Right forelimb (tissue), 1 donor: ENCODE measurements around the gene MEIKIN.
"Not testable (repeated sequence)": the region's sequence is repeated elsewhere in the genome, so short reads cannot be mapped to it uniquely, and the experiment has no call there.

Source experiments
- DNase-seq: peaks from one replicate; pipeline ENCODE4 v3.0.0-alpha.2; 2018

Gene MEIKIN

GRCh38 chr5:131902266-131902665 lies 43.2 kb downstream of the MEIKIN start:
- DNase-seq = not testable (repeated sequence)

- DNase-seq = no peak
Measured at GRCh38 chr5:131899686-131900085, 45.8 kb downstream of the MEIKIN start.

GRCh38 chr5:131883984-131884383 lies 61.5 kb downstream of the MEIKIN start:
- DNase-seq = no peak

GRCh38 chr5:131879705-131880104 lies 65.8 kb downstream of the MEIKIN start:
- no peak for DNase-seq

GRCh38 chr5:131877873-131878272 lies 67.6 kb downstream of the MEIKIN start:
- no peak for DNase-seq

- not testable (repeated sequence) for DNase-seq
Measured at GRCh38 chr5:131871251-131871650, 74.2 kb downstream of the MEIKIN start.

- no peak for DNase-seq
Measured at GRCh38 chr5:131867524-131867923, 77.9 kb downstream of the MEIKIN start.

GRCh38 chr5:131863700-131864099 lies 81.8 kb downstream of the MEIKIN start:
- no peak for DNase-seq

GRCh38 chr5:131857388-131857787 lies 88.1 kb downstream of the MEIKIN start:
- no peak for DNase-seq

- no peak for DNase-seq
Measured at GRCh38 chr5:131855452-131855851, 90.0 kb downstream of the MEIKIN start.

- DNase-seq = no peak
Measured at GRCh38 chr5:131854134-131854533, 91.3 kb downstream of the MEIKIN start.

- DNase-seq = no peak
Measured at GRCh38 chr5:131848662-131849061, 96.8 kb downstream of the MEIKIN start.

GRCh38 chr5:131846536-131846935 lies 98.9 kb downstream of the MEIKIN start:
- DNase-seq = no peak

- no peak for DNase-seq
Measured at GRCh38 chr5:131845828-131846227, 99.6 kb downstream of the MEIKIN start.

GRCh38 chr5:131842971-131843370 lies 102.5 kb downstream of the MEIKIN start:
- DNase-seq = not testable (repeated sequence)

GRCh38 chr5:131832702-131833101 lies 112.8 kb downstream of the MEIKIN start:
- not testable (repeated sequence) for DNase-seq

- no peak for DNase-seq
Measured at GRCh38 chr5:131825404-131826013, 120.0 kb downstream of the MEIKIN start.

- DNase-seq = no peak
Measured at GRCh38 chr5:131824631-131825030, 120.8 kb downstream of the MEIKIN start.

- DNase-seq = no peak
Measured at GRCh38 chr5:131821221-131821620, 124.2 kb downstream of the MEIKIN start.

GRCh38 chr5:131818001-131818724 lies 127.3 kb downstream of the MEIKIN start:
- no peak for DNase-seq

- no peak for DNase-seq
Measured at GRCh38 chr5:131814990-131815389, 130.5 kb downstream of the MEIKIN start.

GRCh38 chr5:131812371-131813160 lies 132.9 kb downstream of the MEIKIN start:
- DNase-seq = no peak

- DNase-seq = no peak
Measured at GRCh38 chr5:131810510-131811249, 134.8 kb downstream of the MEIKIN start.
